Activated B cell treated with CpG ODN at 0.5 μM for 24 hours (primary cell): ENCODE measurements around the gene CTRL. TPM values are rescaled to one million over a fixed set of nuclear protein-coding genes. Genes with fewer than 3 reads are reported as not detected.

Source experiments
- ATAC-seq: fragments of 200-7000 bp; cut with Tn5 transposase; one replicate; pipeline ENCODE4 v1.10.0; 2021; ENCODE audit warnings: low read depth, mild to moderate bottlenecking, moderate library complexity
- CTCF ChIA-PET: fragments of 350-600 bp; sonication (Branson Sonifier 250); formaldehyde crosslinking; loops from one replicate; lab custom pipeline; 2021; ENCODE audit warnings: antibody characterized with exemption; lab: Charles Lee
- POLR2A ChIA-PET: fragments of 350-600 bp; sonication (Branson Sonifier 250); formaldehyde crosslinking; loops from one replicate; lab custom pipeline; 2021; ENCODE audit warnings: antibody characterized with exemption; lab: Charles Lee
- DNase-seq: peaks from one replicate; pipeline ENCODE4 v3.0.0; 2022
- H3K27ac Mint-ChIP-seq: one replicate; pipeline ENCODE4 v1.8.0; 2020; ENCODE audit warnings: mixed read lengths
- H3K27me3 Mint-ChIP-seq: one replicate; pipeline ENCODE4 v1.8.0; 2021; ENCODE audit warnings: mixed read lengths
- H3K36me3 Mint-ChIP-seq: one replicate; pipeline ENCODE4 v1.8.0; 2021; ENCODE audit warnings: low read depth, mixed read lengths
- H3K4me1 Mint-ChIP-seq: one replicate; pipeline ENCODE4 v1.8.0; 2021; ENCODE audit warnings: mixed read lengths
- H3K4me3 Mint-ChIP-seq: one replicate; pipeline ENCODE4 v1.8.0; 2020; ENCODE audit warnings: mild to moderate bottlenecking, mixed read lengths
- H3K9me3 Mint-ChIP-seq: one replicate; pipeline ENCODE4 v1.8.0; 2020; ENCODE audit warnings: mixed read lengths
- intact Hi-C: fragments of 100-400 bp; cut with micrococcal nuclease; formaldehyde crosslinking; loops from one replicate; pipeline ENCODE4 v1.15.1; 2024
- total RNA-seq: library from RNA; stranded (reverse); gene quantifications from 2 replicates; pipeline ENCODE4 v1.2.3, GENCODE V29; 2022
- TF ChIP-seq, protein P1 (sequence below): fragments of 200-600 bp; IDR thresholded peaks from one replicate; pipeline ENCODE4 v1.8.0; 2022; ENCODE audit warnings: antibody characterized with exemption, mild to moderate bottlenecking

Gene CTRL
- total RNA-seq, 1 donor from 2014 or later: 6.2 TPM

GRCh38 chr16:67968400-67969253 lies 37.0 kb upstream of the CTRL start, which contains the start of gene SLC12A4:
Gene SLC12A4, minus strand, starts transcription at chr16:67968637. Its CDS starts 84 bp downstream, at chr16:67968553.
- peak within 1 kb of the TSS; percentile 80 for H3K27ac Mint-ChIP-seq
- no peaks in the 10 kb centered on the region for H3K9me3 Mint-ChIP-seq
- H3K36me3 Mint-ChIP-seq: peaks cover 3% of the 10 kb centered on the region
- peaks cover 28% of the 10 kb centered on the region for H3K4me1 Mint-ChIP-seq
- ChIA-PET CTCF (interaction anchor here (1.4 to 1.8 kb wide), 2 partner anchors 72 kb away, joined by 4 to 5 read pairs; no protein-coding TSS in a partner anchor), POLR2A (interaction anchor here (0.6 to 3.0 kb wide), 10 partner anchors 9 to 162 kb away, joined by 3 to 25 read pairs (median 3); partner anchors contain the start of genes EDC4, PSMB10, RANBP10 and TSNAXIP1)
- H3K27me3 Mint-ChIP-seq: no peaks in the 10 kb centered on the region
- intact Hi-C loops: loop anchor here (1.0 to 2.0 kb wide), 7 partner anchors 17 to 162 kb away; partner anchors contain the start of genes DDX28, DUS2, PSKH1 and PSMB10
- peak within 1 kb of the TSS; percentile 96 for H3K4me3 Mint-ChIP-seq
- peak; percentile 93 for ATAC-seq
- TF ChIP-seq, protein P1, sequence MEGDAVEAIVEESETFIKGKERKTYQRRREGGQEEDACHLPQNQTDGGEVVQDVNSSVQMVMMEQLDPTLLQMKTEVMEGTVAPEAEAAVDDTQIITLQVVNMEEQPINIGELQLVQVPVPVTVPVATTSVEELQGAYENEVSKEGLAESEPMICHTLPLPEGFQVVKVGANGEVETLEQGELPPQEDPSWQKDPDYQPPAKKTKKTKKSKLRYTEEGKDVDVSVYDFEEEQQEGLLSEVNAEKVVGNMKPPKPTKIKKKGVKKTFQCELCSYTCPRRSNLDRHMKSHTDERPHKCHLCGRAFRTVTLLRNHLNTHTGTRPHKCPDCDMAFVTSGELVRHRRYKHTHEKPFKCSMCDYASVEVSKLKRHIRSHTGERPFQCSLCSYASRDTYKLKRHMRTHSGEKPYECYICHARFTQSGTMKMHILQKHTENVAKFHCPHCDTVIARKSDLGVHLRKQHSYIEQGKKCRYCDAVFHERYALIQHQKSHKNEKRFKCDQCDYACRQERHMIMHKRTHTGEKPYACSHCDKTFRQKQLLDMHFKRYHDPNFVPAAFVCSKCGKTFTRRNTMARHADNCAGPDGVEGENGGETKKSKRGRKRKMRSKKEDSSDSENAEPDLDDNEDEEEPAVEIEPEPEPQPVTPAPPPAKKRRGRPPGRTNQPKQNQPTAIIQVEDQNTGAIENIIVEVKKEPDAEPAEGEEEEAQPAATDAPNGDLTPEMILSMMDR: no peak
- DNase-seq: peak; percentile 87

- TF ChIP-seq, protein P1: no peak
- ChIA-PET POLR2A (interaction anchor here (0.7 to 3.0 kb wide), 3 partner anchors 26 to 162 kb away, joined by 3 to 25 read pairs (median 3); partner anchors contain the start of genes PSMB10, RANBP10 and TSNAXIP1), CTCF (interaction anchor here (0.6 to 1.8 kb wide), 2 partner anchors 73 to 166 kb away, joined by 3 to 5 read pairs; no protein-coding TSS in a partner anchor)
- Mint-ChIP-seq H3K36me3 (peaks cover 4% of the 10 kb centered on the region), H3K27ac (peak overlapping the region; percentile 80), H3K4me3 (peak overlapping the region; percentile 96), H3K4me1 (peaks cover 28% of the 10 kb centered on the region), H3K27me3 (no peaks in the 10 kb centered on the region), H3K9me3 (no peaks in the 10 kb centered on the region)
- ATAC-seq (peak; percentile 12), DNase-seq (peak; percentile 44)
- intact Hi-C loops: loop anchor here (1.0 to 2.0 kb wide), 7 partner anchors 17 to 162 kb away; partner anchors contain the start of genes DDX28, DUS2, PSKH1 and PSMB10
Measured at GRCh38 chr16:67967958-67968399, 36.3 kb upstream of the CTRL start.

GRCh38 chr16:67967183-67967957 lies 35.7 kb upstream of the CTRL start:
- Mint-ChIP-seq H3K27ac (peak overlapping the region; percentile 80), H3K4me1 (peaks cover 28% of the 10 kb centered on the region), H3K4me3 (peak overlapping the region; percentile 96), H3K27me3 (no peaks in the 10 kb centered on the region), H3K9me3 (no peaks in the 10 kb centered on the region), H3K36me3 (peaks cover 7% of the 10 kb centered on the region)
- ChIA-PET POLR2A (interaction anchor here (0.7 to 3.0 kb wide), 4 partner anchors 27 to 164 kb away, joined by 3 to 25 read pairs (median 4); partner anchors contain the start of genes PSMB10, RANBP10 and TSNAXIP1), CTCF (interaction anchor here (0.6 to 1.8 kb wide), 2 partner anchors 73 to 166 kb away, joined by 3 to 5 read pairs; no protein-coding TSS in a partner anchor)
- TF ChIP-seq, protein P1: no peak
- DNase-seq (no peak), ATAC-seq (no peak)
- intact Hi-C loops: no loop called here

- Mint-ChIP-seq H3K36me3 (peaks cover 13% of the 10 kb centered on the region), H3K4me3 (peak overlapping the region; percentile 96), H3K4me1 (peaks cover 28% of the 10 kb centered on the region), H3K27ac (no peak overlapping the region), H3K27me3 (no peaks in the 10 kb centered on the region), H3K9me3 (no peaks in the 10 kb centered on the region)
- ATAC-seq (no peak), DNase-seq (no peak)
- ChIA-PET POLR2A (interaction anchor here (0.6 to 3.0 kb wide), 3 partner anchors 30 to 254 kb away, joined by 4 to 25 read pairs (median 4); partner anchors contain the start of gene PSMB10), CTCF (interaction anchor here (0.6 to 1.8 kb wide), 2 partner anchors 74 kb away, joined by 3 to 5 read pairs; no protein-coding TSS in a partner anchor)
- TF ChIP-seq, protein P1: no peak
- intact Hi-C loops: no loop called here
Measured at GRCh38 chr16:67966549-67967182, 35.0 kb upstream of the CTRL start.
